ENCODE data around the gene PTPRD.

Gene PTPRD

DNA sequence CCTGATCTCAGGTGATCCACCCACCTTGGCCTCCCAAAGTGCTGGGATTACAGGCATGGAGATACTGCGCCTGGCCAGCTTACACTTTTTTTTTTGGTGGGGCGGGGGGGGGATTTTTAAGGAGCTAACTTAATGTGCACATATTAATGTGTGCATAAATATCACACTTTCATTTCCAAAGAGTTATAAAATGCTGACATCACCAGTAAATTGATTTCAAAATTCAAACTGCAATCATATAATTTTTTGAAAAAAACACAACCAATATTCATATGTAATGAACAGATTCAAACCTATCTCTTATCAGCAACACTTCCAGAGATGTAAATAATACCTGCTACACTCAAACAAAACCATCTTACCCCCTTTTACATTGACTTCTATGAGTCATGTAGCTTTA, 1806.7 kb downstream of the PTPRD start (continued):
- no peak for TF ChIP-seq TRIM28 (IDR thresholded peaks at IDR 0.05; ENCODE audit: borderline replicate concordance, low read length)
- no peak for TF ChIP-seq ZNF510 (tag by site-specific recombination; IDR thresholded peaks at IDR 0.05; ENCODE audit: insufficient replicate concordance)
- TF ChIP-seq, protein P1, sequence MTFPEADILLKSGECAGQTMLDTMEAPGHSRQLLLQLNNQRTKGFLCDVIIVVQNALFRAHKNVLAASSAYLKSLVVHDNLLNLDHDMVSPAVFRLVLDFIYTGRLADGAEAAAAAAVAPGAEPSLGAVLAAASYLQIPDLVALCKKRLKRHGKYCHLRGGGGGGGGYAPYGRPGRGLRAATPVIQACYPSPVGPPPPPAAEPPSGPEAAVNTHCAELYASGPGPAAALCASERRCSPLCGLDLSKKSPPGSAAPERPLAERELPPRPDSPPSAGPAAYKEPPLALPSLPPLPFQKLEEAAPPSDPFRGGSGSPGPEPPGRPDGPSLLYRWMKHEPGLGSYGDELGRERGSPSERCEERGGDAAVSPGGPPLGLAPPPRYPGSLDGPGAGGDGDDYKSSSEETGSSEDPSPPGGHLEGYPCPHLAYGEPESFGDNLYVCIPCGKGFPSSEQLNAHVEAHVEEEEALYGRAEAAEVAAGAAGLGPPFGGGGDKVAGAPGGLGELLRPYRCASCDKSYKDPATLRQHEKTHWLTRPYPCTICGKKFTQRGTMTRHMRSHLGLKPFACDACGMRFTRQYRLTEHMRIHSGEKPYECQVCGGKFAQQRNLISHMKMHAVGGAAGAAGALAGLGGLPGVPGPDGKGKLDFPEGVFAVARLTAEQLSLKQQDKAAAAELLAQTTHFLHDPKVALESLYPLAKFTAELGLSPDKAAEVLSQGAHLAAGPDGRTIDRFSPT (tag by site-specific recombination; IDR thresholded peaks at IDR 0.05): no peak
- no peak for TF ChIP-seq OVOL3 (tag by site-specific recombination; IDR thresholded peaks at IDR 0.05)

DNA sequence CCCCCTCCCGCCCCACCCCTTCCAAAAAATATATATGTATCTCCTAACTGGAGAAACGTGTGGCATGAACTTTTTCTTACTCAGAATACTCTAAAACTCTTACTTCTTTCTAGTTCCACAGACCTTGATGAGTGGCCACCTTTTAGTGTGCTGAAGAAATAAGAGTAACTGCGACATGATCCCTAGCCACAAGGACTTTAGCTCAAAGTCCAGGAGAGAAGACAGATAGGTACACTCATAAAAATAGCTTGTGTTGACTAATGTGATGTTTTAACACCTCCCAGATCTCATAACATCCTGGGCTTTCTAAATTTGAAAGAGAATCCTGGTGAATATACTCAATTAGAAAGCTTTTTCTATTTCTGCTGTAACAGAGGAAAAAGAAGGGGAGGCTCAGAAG, 1808.2 kb downstream of the PTPRD start:
- no peak overlapping the region for H3K4me3 ChIP-seq (ENCODE audit: low read depth, low read length)
- ChIA-PET CTCF (interaction anchor here (0.7 kb wide), 1 partner anchor 134 kb away, joined by 3 read pairs; no protein-coding TSS in a partner anchor), POLR2A (no interaction called here)
- H3K9me3 ChIP-seq (ENCODE audit: control insufficient read depth, insufficient read depth, low read depth, low read length): no peaks in the 10 kb centered on the region
- no peak overlapping the region for H3K27ac ChIP-seq (ENCODE audit: extremely low read depth, low read depth, low read length)
- TF ChIP-seq ZSCAN23 (tag by site-specific recombination; IDR thresholded peaks at IDR 0.05) (no peak), ZNF544 (tag by site-specific recombination; IDR thresholded peaks at IDR 0.05) (no peak), ZNF610 (tag by site-specific recombination; IDR thresholded peaks at IDR 0.05; ENCODE audit: borderline replicate concordance) (no peak), ZNF791 (tag by site-specific recombination; IDR thresholded peaks at IDR 0.05) (no peak), ZNF510 (tag by site-specific recombination; IDR thresholded peaks at IDR 0.05; ENCODE audit: insufficient replicate concordance) (no peak)
- TF ChIP-seq, protein P2, sequence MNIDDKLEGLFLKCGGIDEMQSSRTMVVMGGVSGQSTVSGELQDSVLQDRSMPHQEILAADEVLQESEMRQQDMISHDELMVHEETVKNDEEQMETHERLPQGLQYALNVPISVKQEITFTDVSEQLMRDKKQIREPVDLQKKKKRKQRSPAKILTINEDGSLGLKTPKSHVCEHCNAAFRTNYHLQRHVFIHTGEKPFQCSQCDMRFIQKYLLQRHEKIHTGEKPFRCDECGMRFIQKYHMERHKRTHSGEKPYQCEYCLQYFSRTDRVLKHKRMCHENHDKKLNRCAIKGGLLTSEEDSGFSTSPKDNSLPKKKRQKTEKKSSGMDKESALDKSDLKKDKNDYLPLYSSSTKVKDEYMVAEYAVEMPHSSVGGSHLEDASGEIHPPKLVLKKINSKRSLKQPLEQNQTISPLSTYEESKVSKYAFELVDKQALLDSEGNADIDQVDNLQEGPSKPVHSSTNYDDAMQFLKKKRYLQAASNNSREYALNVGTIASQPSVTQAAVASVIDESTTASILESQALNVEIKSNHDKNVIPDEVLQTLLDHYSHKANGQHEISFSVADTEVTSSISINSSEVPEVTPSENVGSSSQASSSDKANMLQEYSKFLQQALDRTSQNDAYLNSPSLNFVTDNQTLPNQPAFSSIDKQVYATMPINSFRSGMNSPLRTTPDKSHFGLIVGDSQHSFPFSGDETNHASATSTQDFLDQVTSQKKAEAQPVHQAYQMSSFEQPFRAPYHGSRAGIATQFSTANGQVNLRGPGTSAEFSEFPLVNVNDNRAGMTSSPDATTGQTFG (tag by site-specific recombination; IDR thresholded peaks at IDR 0.05; ENCODE audit: borderline replicate concordance): no peak
- TF ChIP-seq, protein P3, sequence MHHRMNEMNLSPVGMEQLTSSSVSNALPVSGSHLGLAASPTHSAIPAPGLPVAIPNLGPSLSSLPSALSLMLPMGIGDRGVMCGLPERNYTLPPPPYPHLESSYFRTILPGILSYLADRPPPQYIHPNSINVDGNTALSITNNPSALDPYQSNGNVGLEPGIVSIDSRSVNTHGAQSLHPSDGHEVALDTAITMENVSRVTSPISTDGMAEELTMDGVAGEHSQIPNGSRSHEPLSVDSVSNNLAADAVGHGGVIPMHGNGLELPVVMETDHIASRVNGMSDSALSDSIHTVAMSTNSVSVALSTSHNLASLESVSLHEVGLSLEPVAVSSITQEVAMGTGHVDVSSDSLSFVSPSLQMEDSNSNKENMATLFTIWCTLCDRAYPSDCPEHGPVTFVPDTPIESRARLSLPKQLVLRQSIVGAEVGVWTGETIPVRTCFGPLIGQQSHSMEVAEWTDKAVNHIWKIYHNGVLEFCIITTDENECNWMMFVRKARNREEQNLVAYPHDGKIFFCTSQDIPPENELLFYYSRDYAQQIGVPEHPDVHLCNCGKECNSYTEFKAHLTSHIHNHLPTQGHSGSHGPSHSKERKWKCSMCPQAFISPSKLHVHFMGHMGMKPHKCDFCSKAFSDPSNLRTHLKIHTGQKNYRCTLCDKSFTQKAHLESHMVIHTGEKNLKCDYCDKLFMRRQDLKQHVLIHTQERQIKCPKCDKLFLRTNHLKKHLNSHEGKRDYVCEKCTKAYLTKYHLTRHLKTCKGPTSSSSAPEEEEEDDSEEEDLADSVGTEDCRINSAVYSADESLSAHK (tag by site-specific recombination; IDR thresholded peaks at IDR 0.05): no peak
- TF ChIP-seq, protein P4, sequence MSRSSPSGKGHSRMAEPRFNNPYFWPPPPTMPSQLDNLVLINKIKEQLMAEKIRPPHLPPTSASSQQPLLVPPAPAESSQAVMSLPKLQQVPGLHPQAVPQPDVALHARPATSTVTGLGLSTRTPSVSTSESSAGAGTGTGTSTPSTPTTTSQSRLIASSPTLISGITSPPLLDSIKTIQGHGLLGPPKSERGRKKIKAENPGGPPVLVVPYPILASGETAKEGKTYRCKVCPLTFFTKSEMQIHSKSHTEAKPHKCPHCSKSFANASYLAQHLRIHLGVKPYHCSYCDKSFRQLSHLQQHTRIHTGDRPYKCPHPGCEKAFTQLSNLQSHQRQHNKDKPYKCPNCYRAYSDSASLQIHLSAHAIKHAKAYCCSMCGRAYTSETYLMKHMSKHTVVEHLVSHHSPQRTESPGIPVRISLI (tag by site-specific recombination; IDR thresholded peaks at IDR 0.05): no peak
- TF ChIP-seq, protein P5, sequence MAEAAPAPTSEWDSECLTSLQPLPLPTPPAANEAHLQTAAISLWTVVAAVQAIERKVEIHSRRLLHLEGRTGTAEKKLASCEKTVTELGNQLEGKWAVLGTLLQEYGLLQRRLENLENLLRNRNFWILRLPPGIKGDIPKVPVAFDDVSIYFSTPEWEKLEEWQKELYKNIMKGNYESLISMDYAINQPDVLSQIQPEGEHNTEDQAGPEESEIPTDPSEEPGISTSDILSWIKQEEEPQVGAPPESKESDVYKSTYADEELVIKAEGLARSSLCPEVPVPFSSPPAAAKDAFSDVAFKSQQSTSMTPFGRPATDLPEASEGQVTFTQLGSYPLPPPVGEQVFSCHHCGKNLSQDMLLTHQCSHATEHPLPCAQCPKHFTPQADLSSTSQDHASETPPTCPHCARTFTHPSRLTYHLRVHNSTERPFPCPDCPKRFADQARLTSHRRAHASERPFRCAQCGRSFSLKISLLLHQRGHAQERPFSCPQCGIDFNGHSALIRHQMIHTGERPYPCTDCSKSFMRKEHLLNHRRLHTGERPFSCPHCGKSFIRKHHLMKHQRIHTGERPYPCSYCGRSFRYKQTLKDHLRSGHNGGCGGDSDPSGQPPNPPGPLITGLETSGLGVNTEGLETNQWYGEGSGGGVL (tag by site-specific recombination; IDR thresholded peaks at IDR 0.05): no peak
- no peaks in the 10 kb centered on the region for H3K4me1 ChIP-seq (ENCODE audit: control insufficient read depth, insufficient read depth, low read length)
- no peaks in the 10 kb centered on the region for H3K36me3 ChIP-seq (ENCODE audit: control insufficient read depth in 2 of 2, insufficient read depth in 1 of 2, low read length in 2 of 2)

DNA sequence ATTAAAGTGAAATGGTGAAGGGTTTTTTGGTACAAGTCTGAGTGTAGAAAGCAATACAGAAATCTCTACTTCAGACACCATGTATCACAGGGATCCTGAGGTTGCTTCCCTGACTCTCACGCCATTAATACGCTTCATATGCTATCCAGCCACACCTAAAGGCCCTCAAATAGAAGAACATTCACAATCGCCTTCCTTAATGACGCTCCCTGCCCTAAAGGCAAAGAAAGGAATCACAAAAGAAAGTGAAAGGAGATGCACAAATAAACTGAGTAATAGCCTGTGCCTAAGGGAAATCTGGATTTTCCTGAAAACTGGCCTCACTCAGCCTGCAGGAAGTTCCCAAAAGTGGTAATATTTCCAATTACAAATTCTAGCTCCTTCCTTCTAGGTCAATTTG, 1810.6 kb downstream of the PTPRD start:
- TF ChIP-seq SP7 (tag by site-specific recombination; IDR thresholded peaks at IDR 0.05) (no peak), KLF16 (tag by site-specific recombination; IDR thresholded peaks at IDR 0.05) (no peak), ZNF623 (tag by site-specific recombination; IDR thresholded peaks at IDR 0.05) (no peak), ZNF555 (tag by site-specific recombination; conservative IDR thresholded peaks at IDR 0.05) (no peak), BCL11B (tag by site-specific recombination; IDR thresholded peaks at IDR 0.05; ENCODE audit: low read depth) (no peak)
- Histone ChIP-seq H3K27ac (ENCODE audit: extremely low read depth, low read depth, low read length) (no peak overlapping the region), H3K9me3 (ENCODE audit: control insufficient read depth, insufficient read depth, low read depth, low read length) (no peaks in the 10 kb centered on the region), H3K36me3 (ENCODE audit: control insufficient read depth in 2 of 2, insufficient read depth in 1 of 2, low read length in 2 of 2) (no peaks in the 10 kb centered on the region), H3K4me3 (ENCODE audit: low read depth, low read length) (no peak overlapping the region), H3K4me1 (ENCODE audit: control insufficient read depth, insufficient read depth, low read length) (peaks cover 3% of the 10 kb centered on the region; the same call in 1 of the 2 replicates)
- ChIA-PET CTCF (no interaction called here), POLR2A (no interaction called here)
